Measurements from ENCODE around the gene ADH1A.

DNA sequence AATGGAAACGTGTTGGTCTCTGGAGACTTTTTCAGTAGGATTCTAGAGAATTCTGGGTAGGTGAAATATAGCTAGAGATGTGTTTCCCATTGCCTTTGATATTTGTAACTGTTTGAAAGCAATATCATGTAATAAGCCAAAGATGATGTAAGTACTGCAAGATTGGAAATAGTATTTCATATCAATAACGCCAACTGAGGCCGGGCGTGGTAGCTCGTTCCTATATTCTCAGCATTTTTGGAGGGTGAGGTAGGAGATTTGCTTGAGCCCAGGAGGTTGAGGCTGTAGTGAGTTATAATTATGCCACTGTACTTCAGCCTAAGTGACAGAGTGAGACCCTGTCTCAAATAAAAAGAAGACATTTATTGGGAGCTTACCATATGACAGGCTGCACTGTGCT is 9.5 kb downstream of the ADH1A start:
- TF ChIP-seq CTCF (conservative IDR thresholded peaks at IDR 0.05) (no peak), ZFX (IDR thresholded peaks at IDR 0.05) (no peak)

All from C4-2B (cell line).